HL-60 (cell line): Measurements from ENCODE around the gene ADAM11.

Experiments used
- SPI1 ChIP-seq: IDR thresholded peaks from 2 replicates; pipeline ENCODE4 v1.6.1; 2012; ENCODE audit warnings: low read depth, mild to moderate bottlenecking, borderline replicate concordance
- TF ChIP-seq, protein P1 (sequence below): IDR thresholded peaks from one replicate; pipeline ENCODE4 v1.5.1; 2011; ENCODE audit warnings: low read length, control low read depth, inconsistent platforms; ENCODE audit not compliant: insufficient read depth

DNA sequence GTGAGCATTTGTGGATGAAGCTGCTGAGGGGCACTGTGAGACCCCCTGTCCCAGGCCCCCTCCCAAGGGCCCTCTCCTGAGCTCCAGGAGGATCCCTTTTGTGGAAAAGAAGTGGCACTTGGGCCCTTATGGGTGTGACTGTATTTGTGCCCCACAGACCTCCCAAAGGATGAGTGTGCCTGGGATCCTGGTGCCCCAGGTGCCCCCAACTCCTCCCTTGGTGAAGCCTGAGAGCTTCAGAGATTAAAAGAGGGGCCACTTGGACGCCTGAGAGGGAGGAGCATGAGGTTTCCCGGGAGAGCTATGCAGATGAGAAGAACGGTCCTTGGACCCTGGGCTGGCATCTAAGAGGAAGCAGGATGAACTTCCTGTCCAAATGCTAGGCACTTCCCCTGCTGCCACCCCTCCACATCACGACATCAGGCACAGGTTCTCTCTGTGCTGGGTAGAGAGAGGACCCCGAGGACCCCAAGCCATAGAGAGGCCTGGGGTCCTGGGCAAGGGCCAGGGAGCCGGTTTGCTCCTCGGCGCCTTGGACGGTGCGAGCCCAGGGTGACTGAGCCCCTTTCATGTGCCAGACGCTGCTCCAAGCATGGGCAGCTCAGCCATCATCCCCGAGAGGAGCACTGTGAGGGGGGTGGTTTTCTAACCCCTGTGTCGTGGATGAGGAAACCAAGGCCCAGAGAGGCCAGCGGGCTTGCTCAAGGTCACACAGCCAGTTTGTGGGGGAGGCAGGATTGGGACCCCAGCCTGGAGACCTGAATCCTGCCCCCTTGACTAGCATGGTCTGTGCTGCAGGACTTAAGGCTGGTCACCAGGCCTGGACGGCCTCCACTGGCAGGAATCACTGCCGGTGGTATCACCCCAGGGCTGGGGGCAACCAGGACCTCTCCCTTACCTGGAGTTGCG is 5.6 kb upstream of the ADAM11 start:
- TF ChIP-seq, protein P1, sequence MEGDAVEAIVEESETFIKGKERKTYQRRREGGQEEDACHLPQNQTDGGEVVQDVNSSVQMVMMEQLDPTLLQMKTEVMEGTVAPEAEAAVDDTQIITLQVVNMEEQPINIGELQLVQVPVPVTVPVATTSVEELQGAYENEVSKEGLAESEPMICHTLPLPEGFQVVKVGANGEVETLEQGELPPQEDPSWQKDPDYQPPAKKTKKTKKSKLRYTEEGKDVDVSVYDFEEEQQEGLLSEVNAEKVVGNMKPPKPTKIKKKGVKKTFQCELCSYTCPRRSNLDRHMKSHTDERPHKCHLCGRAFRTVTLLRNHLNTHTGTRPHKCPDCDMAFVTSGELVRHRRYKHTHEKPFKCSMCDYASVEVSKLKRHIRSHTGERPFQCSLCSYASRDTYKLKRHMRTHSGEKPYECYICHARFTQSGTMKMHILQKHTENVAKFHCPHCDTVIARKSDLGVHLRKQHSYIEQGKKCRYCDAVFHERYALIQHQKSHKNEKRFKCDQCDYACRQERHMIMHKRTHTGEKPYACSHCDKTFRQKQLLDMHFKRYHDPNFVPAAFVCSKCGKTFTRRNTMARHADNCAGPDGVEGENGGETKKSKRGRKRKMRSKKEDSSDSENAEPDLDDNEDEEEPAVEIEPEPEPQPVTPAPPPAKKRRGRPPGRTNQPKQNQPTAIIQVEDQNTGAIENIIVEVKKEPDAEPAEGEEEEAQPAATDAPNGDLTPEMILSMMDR = no peak
- peak; percentile 39; the same call in 1 of the 2 replicates for TF ChIP-seq SPI1
